HG03378 (cell line): ENCODE results near the gene ABCA3.

Experiments used
- ATAC-seq: cut with Tn5 transposase; IDR thresholded peaks from one replicate; pipeline ENCODE4 v1.9.1; 2021; ENCODE audit warnings: mild to moderate bottlenecking, moderate library complexity; ENCODE audit not compliant: unreplicated experiment

ABCA3 gene

GRCh38 chr16:2237493-2238149 lies 102.9 kb downstream of the ABCA3 start:
- no peak for ATAC-seq

DNA sequence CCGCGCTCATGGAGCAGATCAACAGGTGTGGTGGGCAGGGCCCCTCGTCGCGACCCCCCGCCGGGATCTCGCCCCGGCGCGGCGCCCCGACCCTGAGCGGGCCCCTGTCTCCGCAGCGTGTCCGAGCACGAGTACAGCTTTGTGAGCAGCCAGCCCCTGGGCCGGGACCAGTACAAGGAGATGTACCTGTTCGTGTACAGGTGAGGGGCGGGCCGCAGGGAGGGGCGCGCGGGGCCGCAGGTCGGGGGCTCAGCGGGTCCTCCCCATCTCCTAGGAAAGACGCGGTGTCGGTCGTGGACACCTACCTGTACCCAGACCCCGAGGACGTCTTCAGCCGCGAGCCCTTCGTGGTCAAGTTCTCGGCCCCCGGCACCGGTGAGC lies 103.4 kb downstream of the ABCA3 start:
- ATAC-seq = no peak

GRCh38 chr16:2236337-2237101 lies 104.0 kb downstream of the ABCA3 start, which contains the start of gene DNASE1L2:
Gene DNASE1L2, plus strand, starts transcription at chr16:2236444. Its CDS starts 373 bp downstream, at chr16:2236817.
- ATAC-seq = no peak

DNA sequence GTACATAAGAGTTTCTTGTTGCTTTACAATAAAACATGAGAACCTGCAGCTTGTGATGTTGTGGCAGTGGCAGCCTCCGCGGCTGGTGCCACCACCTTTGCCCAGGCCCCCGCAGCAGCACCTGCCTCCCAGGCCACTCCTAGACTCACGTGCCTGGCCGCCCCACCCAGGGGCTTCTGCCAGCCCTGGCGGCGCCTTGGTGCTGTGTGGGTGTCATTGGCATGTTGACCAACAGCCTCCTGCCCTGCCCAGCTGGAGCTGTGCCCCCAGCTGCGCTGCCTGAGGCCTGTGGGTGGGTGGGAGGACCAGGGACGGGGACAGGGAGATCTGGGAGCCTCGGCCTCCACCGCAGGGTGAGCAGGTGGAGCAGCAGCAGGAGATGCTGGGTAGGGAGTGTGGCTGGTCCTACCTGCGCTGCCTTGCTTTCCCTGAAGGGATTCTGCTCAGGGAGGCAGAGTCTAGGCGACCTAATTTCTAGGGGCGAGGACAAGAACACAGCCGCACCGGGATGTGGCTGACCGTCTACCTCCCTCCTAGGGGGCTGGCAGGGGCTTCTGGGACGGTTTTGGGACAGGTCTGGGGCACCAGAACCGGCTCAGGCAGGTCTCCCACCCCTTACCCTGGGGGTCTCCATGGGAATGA lies 104.7 kb downstream of the ABCA3 start:
- ATAC-seq = no peak

DNA sequence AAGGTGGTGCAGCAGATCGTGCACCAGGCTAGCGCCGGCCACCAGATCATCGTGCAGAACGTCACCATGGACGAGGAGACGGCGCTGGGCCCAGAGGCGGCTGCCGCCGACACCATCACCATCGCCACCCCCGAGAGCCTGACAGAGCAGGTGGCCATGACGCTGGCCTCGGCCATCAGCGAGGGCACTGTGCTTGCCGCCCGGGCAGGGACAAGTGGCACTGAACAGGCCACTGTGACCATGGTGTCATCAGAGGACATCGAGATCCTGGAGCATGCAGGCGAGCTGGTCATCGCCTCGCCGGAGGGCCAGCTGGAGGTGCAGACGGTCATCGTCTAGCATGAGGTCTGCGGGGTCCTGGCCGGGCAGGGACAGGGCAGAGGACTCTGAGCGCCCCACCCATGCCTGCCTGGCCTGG lies 105.3 kb downstream of the ABCA3 start:
- ATAC-seq = no peak

- no peak for ATAC-seq
Observed at GRCh38 chr16:2234813-2235170, 105.7 kb downstream of the ABCA3 start.

DNA sequence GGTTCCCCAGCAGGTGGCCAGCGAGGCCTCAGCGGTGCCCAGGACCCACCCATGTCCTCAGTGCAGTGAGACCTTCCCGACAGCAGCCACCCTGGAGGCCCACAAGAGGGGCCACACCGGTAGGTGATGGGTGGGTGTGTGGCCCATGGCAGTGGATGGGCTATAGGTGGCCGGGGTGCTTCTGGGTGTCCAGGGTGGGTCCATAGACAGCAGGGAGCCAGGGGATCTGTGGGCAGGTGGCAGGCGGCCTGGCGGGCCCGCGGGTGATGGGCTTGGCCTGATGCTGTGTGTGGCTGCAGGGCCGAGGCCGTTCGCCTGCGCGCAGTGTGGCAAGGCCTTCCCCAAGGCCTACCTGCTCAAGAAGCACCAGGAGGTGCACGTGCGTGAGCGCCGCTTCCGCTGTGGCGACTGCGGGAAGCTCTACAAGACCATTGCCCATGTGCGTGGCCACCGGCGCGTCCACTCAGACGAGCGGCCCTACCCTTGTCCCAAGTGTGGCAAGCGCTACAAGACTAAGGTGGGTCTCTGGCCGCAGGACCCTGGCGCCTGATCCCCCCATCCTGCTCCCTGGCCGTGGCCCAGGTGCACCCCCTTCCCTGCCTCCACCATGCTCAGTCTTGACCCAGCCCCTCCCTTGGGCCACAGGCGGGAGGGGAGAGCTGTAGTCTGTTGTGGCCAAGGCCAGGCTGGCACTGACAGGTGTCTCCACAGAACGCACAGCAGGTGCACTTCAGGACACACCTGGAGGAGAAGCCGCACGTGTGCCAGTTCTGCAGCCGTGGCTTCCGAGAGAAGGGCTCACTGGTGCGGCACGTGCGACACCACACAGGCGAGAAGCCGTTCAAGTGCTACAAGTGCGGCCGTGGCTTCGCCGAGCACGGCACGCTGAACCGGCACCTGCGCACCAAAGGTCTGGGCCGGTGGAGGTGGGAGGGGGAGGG lies 106.4 kb downstream of the ABCA3 start:
- no peak for ATAC-seq

- ATAC-seq = no peak
Observed at GRCh38 chr16:2233046-2233775, 107.3 kb downstream of the ABCA3 start.

GRCh38 chr16:2232094-2232990 lies 108.2 kb downstream of the ABCA3 start:
- no peak for ATAC-seq

GRCh38 chr16:2231016-2231931 lies 109.3 kb downstream of the ABCA3 start:
- ATAC-seq = no peak

DNA sequence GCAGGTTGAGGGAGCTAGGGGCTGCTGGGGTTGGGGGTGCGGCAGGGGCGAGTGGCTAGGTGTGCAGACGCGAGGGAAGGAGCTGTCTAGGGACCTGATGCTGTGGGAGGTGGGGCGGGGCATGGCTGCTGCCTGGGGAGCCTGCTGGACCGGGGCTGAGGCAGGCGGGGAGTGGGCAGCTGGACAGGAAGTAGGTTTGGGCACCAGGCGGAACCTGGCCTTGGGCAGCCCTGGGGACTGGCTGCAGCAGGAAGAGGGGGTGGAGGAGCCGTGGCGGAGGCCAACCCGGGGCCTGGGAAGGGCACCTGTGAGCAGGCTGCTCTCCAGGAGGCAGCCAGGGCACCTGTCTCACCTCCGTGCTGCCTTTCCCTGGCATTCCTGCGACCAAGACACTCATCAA lies 110.2 kb downstream of the ABCA3 start:
- ATAC-seq = no peak

DNA sequence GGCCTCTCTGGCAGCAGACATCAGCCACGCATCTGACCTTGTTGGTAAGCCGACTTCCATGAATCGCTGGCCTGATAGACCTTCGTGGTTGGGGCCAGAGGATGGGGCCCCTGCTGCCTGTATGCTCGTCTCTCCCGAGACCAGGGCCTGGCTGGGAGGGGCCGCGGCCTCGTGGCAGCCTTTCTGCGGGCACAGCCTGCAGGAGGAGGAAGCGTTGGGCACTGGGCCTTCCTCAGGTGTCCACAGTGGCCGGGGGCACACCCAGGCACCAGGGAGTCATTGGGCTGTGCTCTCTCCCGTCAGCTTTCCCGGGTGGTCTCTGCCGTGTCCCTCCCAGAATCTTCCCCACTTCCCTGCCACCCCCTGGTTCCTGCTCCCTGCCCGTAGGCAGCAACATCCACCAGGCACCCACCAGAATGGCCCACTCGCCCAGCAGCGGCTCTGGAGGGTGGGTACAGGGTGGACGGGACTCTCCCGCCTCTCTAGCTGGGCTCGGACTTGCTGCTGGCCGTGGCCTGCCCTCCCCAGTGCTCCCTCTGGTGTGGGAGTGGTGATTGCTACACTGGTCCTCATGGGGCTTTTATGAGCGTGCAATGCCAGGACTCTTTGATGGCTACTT lies 110.8 kb downstream of the ABCA3 start:
- no peak for ATAC-seq

- ATAC-seq = no peak
Observed at GRCh38 chr16:2229091-2229490, 111.4 kb downstream of the ABCA3 start.

- no peak for ATAC-seq
Observed at GRCh38 chr16:2228161-2228824, 112.2 kb downstream of the ABCA3 start.

DNA sequence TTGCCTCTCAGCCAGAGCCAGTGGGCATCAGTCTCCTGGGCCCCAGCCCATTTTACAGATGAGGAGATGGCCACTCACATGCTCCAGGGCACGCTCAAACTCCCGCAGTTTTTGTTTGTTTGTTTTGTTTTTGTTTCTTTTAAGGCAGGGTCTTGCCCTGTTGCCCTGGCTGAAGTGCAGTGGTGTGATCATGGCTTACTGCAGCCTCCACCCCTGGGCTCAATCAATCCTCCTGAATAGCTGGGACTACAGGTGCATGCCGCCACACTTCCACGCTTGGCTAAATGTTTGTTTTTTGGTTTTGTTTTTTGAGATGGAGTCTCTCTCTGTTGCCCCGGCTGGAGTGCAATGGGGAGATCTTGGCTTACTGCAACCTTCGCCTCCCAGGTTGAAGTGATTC lies 113.6 kb downstream of the ABCA3 start:
- no peak for ATAC-seq

GRCh38 chr16:2226245-2226793 lies 114.2 kb downstream of the ABCA3 start:
- ATAC-seq = no peak
